Erythroblast (primary cell): Measurements from ENCODE around the gene B3GNT7.

ENCODE experiments used
- GATA1 ChIP-seq: IDR thresholded peaks from 2 replicates; pipeline ENCODE4 v1.6.1; 2011; ENCODE audit warnings: low read depth, mild to moderate bottlenecking, control low read depth, low read length, moderate library complexity
- POLR2A ChIP-seq: IDR thresholded peaks from 2 replicates; pipeline ENCODE4 v1.6.1; 2011; ENCODE audit warnings: mild to moderate bottlenecking, low read length

DNA sequence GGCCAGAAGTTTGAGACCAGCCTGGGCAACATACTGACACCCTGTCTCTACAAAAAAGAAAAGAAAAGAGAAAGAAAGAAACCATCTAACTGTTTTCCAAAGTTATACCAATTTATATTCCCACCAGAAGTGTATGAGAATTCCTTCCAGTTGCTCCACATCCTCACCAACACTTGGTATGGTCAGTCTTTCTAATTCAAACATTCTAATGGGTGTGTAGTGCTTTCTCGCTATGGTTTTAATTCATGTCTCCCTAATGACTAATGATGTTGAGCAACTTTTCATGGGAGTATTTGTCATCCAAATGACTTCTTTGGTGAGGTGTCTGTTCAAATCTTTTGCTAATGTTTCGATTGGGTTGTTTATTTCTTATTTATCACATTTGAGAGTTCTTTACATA lies 10.5 kb upstream of the B3GNT7 start:
- TF ChIP-seq POLR2A: no peak
- no peak for TF ChIP-seq GATA1
